SH-SY5Y (cell line): ENCODE measurements around the gene FBXW8.

Experiments
- GATA2 ChIP-seq: IDR thresholded peaks from 2 replicates; pipeline ENCODE4 v1.6.1; 2011; ENCODE audit warnings: mild to moderate bottlenecking, low read depth, low read length
- GATA3 ChIP-seq: IDR thresholded peaks from 2 replicates; pipeline ENCODE4 v1.6.1; 2011; ENCODE audit warnings: low read depth, mild to moderate bottlenecking, low read length, moderate library complexity

DNA sequence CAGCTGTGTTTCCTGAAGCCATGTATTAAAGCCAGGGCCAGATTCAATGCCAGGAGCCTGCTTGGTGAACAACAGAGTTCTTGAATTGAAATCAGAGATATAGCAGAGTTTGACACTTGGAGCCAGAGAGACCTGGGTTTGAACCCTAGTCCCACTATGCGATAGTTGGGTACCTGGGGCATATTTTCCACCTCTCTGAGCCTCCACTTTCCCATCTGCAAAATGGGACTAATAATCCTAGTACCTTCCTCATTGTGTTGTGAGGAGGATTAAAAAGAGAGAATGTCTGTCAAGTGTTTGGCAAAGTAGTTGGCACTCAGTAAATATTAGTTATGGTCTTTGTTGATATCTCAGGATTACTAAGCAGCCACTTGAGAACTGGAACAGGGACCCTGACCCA, 23.5 kb upstream of the FBXW8 start:
- TF ChIP-seq GATA3 = no peak
- no peak for TF ChIP-seq GATA2
